HG03139 (cell line): ENCODE results near the gene GAGE12F.
"Not testable (repeated sequence)": the region's sequence is repeated elsewhere in the genome, so short reads cannot be mapped to it uniquely, and the experiment has no call there.

Experiments
- ATAC-seq: cut with Tn5 transposase; IDR thresholded peaks from one replicate; pipeline ENCODE4 v1.9.1; 2021; ENCODE audit not compliant: unreplicated experiment

GAGE12F gene, protein sequence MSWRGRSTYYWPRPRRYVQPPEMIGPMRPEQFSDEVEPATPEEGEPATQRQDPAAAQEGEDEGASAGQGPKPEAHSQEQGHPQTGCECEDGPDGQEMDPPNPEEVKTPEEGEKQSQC

GRCh38 chrX:49560542-49560941 is at the start of gene GAGE12F:
TSS of gene GAGE12F (plus strand) at chrX:49560842. CDS start at chrX:49561997, 1,155 bp downstream.
- not testable (repeated sequence) for ATAC-seq

DNA sequence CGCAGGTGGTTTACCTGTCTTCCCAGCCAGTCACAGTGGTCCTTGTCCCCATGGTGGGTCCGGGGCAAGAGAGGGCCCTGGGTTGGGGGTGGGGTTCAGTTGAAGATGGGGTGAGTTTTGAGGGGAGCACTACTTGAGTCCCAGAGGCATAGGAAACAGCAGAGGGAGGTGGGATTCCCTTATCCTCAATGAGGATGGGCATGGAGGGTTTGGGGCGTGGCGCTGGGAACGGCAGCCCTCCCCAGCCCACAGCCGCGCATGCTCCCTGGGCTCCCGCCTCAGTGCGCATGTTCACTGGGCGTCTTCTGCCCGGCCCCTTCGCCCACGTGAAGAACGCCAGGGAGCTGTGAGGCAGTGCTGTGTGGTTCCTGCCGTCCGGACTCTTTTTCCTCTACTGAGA is 28.8 kb upstream of the GAGE12F start, which contains the start of gene GAGE12C:
Gene GAGE12C (plus strand): TSS at position 301 of the 400 bp plus-strand sequence. CDS start 1,155 bp downstream, outside the sequence.
- ATAC-seq = not testable (repeated sequence)

DNA sequence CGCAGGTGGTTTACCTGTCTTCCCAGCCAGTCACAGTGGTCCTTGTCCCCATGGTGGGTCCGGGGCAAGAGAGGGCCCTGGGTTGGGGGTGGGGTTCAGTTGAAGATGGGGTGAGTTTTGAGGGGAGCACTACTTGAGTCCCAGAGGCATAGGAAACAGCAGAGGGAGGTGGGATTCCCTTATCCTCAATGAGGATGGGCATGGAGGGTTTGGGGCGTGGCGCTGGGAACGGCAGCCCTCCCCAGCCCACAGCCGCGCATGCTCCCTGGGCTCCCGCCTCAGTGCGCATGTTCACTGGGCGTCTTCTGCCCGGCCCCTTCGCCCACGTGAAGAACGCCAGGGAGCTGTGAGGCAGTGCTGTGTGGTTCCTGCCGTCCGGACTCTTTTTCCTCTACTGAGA is 19.2 kb upstream of the GAGE12F start, which contains the start of gene GAGE12D:
Gene GAGE12D (plus strand): TSS at position 301 of the 400 bp plus-strand sequence. CDS start 1,155 bp downstream, outside the sequence.
- ATAC-seq = not testable (repeated sequence)

- ATAC-seq = not testable (repeated sequence)
These were observed 9.7 kb upstream of the GAGE12F start, which contains the start of gene GAGE12E for GRCh38 chrX:49550989-49551388. TSS of gene GAGE12E (plus strand) at chrX:49551289. CDS start at chrX:49552444, 1,155 bp downstream.

GRCh38 chrX:49568728-49569127 is 8.1 kb downstream of the GAGE12F start:
- ATAC-seq = not testable (repeated sequence)

- ATAC-seq = not testable (repeated sequence)
These were observed 8.5 kb downstream of the GAGE12F start for GRCh38 chrX:49569152-49569551.

- not testable (repeated sequence) for ATAC-seq
These were observed 9.5 kb downstream of the GAGE12F start, which contains the start of gene GAGE12G for GRCh38 chrX:49570100-49570499. TSS of gene GAGE12G (plus strand) at chrX:49570400. CDS start at chrX:49571555, 1,155 bp downstream.

DNA sequence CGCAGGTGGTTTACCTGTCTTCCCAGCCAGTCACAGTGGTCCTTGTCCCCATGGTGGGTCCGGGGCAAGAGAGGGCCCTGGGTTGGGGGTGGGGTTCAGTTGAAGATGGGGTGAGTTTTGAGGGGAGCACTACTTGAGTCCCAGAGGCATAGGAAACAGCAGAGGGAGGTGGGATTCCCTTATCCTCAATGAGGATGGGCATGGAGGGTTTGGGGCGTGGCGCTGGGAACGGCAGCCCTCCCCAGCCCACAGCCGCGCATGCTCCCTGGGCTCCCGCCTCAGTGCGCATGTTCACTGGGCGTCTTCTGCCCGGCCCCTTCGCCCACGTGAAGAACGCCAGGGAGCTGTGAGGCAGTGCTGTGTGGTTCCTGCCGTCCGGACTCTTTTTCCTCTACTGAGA is 19.0 kb downstream of the GAGE12F start, which contains the start of gene GAGE12H:
Gene GAGE12H (plus strand): TSS at position 301 of the 400 bp plus-strand sequence. CDS start 1,155 bp downstream, outside the sequence.
- ATAC-seq = not testable (repeated sequence)

- not testable (repeated sequence) for ATAC-seq
These were observed 28.6 kb downstream of the GAGE12F start, which contains the start of gene GAGE2A for GRCh38 chrX:49589196-49589595. TSS of gene GAGE2A (plus strand) at chrX:49589496. CDS start at chrX:49590651, 1,155 bp downstream.

DNA sequence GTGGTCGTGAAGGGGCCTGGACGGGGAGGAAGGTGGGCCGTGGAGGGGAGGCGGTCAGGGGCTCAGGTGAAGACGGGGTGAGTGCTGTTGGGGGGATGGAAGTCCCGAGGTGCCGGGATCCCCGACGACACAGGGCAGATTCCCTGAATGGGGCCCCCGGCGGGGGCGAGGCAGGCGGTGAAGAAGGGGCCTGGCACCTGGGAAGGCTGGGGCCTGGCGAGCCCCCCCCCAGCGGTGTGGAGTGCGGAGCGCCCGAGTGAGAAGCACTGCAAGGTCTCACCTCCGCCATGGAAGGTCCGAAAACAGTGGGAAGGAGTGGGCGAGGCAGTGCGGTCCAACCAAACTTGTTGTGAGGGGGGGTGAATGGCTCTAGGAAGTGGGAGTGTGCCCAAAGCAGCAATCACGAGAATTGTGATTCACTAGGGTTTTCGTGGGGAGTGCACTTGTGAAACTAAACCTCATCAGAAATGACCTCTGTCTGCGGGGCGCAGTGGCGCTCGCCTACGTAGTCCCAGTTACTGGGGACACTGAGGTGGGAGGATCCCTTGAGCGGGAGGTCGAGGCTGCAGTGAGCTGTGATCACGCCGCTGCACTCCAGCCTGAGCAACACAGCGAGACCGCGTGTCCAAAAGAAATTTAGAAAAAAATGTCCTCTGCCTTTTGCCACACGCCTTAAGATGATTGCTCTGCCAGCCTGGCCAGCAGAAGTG is 29.3 kb downstream of the GAGE12F start:
- not testable (repeated sequence) for ATAC-seq

DNA sequence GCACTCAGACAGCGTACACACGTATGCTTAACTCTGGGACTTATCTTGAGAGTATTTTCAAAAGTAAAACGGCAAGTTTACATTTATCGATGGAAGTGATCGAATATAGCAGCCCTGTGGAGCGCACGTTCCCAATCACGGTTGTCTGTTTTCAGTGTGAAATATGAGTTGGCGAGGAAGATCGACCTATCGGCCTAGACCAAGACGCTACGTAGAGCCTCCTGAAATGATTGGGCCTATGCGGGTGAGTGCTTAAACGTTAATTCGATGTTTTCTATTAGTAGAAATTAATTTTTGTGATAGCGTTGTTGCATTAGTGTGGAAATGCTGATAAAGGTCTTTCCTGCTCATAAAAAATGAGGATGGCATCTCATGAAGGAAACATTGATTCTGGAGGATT is 29.8 kb downstream of the GAGE12F start:
- not testable (repeated sequence) for ATAC-seq

DNA sequence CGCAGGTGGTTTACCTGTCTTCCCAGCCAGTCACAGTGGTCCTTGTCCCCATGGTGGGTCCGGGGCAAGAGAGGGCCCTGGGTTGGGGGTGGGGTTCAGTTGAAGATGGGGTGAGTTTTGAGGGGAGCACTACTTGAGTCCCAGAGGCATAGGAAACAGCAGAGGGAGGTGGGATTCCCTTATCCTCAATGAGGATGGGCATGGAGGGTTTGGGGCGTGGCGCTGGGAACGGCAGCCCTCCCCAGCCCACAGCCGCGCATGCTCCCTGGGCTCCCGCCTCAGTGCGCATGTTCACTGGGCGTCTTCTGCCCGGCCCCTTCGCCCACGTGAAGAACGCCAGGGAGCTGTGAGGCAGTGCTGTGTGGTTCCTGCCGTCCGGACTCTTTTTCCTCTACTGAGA is 38.1 kb downstream of the GAGE12F start, which contains the start of gene GAGE1:
Gene GAGE1 (plus strand): TSS at position 301 of the 400 bp plus-strand sequence. CDS start 1,155 bp downstream, outside the sequence.
- ATAC-seq = not testable (repeated sequence)

GRCh38 chrX:49610718-49611310 is 50.2 kb downstream of the GAGE12F start:
- ATAC-seq = no peak
